ENCODE results near the gene SRD5A1.
A peak's percentile ranks its signal among the peaks of the same experiment; 100 is the strongest.

Gene SRD5A1

GRCh38 chr5:6675784-6676491 is 42.7 kb downstream of the SRD5A1 start:
- H3K4me3 ChIP-seq (ENCODE audit: control insufficient read depth, low read depth, low read length) = no peak overlapping the region

GRCh38 chr5:6676702-6677101 is 43.5 kb downstream of the SRD5A1 start:
- no peak overlapping the region for H3K4me3 ChIP-seq (ENCODE audit: control insufficient read depth, low read depth, low read length)
- no peak for TF ChIP-seq CTCF (conservative IDR thresholded peaks at IDR 0.05; ENCODE audit: control insufficient read depth, insufficient read depth, low read depth, low read length)
- peak; percentile 60 for DNase-seq (ENCODE audit: low read depth)

More at GRCh38 chr5:6675784-6676491, 42.7 kb downstream of the SRD5A1 start:
- peak; percentile 2 for DNase-seq (ENCODE audit: low read depth)
- peak; percentile 9 for TF ChIP-seq CTCF (conservative IDR thresholded peaks at IDR 0.05; ENCODE audit: control insufficient read depth, insufficient read depth, low read depth, low read length)

- no peak overlapping the region for H3K4me3 ChIP-seq (ENCODE audit: control insufficient read depth, low read depth, low read length)
- TF ChIP-seq CTCF (conservative IDR thresholded peaks at IDR 0.05; ENCODE audit: control insufficient read depth, insufficient read depth, low read depth, low read length) = no peak
- DNase-seq (ENCODE audit: low read depth) = no peak
Measured at GRCh38 chr5:6678385-6678784, 45.1 kb downstream of the SRD5A1 start.

GRCh38 chr5:6680922-6681321 is 47.7 kb downstream of the SRD5A1 start:
- no peak for DNase-seq (ENCODE audit: low read depth)
- no peak for TF ChIP-seq CTCF (conservative IDR thresholded peaks at IDR 0.05; ENCODE audit: control insufficient read depth, insufficient read depth, low read depth, low read length)
- no peak overlapping the region for H3K4me3 ChIP-seq (ENCODE audit: control insufficient read depth, low read depth, low read length)

GRCh38 chr5:6681682-6682081 is 48.4 kb downstream of the SRD5A1 start:
- no peak for TF ChIP-seq CTCF (conservative IDR thresholded peaks at IDR 0.05; ENCODE audit: control insufficient read depth, insufficient read depth, low read depth, low read length)
- no peak for DNase-seq (ENCODE audit: low read depth)
- no peak overlapping the region for H3K4me3 ChIP-seq (ENCODE audit: control insufficient read depth, low read depth, low read length)

- DNase-seq (ENCODE audit: low read depth) = no peak
- no peak for TF ChIP-seq CTCF (conservative IDR thresholded peaks at IDR 0.05; ENCODE audit: control insufficient read depth, insufficient read depth, low read depth, low read length)
- no peak overlapping the region for H3K4me3 ChIP-seq (ENCODE audit: control insufficient read depth, low read depth, low read length)
Measured at GRCh38 chr5:6682239-6682638, 49.0 kb downstream of the SRD5A1 start.

All from fibroblast of mammary gland (primary cell).